Central memory CD4-positive, alpha-beta T cell (primary cell): ENCODE data around the gene GVQW3.

Experiments
- DNase-seq: peaks from one replicate; pipeline ENCODE4 v3.0.0; 2022
- total RNA-seq, 3 experiments: gene quantifications; one replicate each; lab custom pipeline; 2026; lab: John Stamatoyannopoulos, UW

The GVQW3 gene
- total RNA-seq: 4.1 to 11.5 (median 11.0) reads per million in 3 experiments

DNA sequence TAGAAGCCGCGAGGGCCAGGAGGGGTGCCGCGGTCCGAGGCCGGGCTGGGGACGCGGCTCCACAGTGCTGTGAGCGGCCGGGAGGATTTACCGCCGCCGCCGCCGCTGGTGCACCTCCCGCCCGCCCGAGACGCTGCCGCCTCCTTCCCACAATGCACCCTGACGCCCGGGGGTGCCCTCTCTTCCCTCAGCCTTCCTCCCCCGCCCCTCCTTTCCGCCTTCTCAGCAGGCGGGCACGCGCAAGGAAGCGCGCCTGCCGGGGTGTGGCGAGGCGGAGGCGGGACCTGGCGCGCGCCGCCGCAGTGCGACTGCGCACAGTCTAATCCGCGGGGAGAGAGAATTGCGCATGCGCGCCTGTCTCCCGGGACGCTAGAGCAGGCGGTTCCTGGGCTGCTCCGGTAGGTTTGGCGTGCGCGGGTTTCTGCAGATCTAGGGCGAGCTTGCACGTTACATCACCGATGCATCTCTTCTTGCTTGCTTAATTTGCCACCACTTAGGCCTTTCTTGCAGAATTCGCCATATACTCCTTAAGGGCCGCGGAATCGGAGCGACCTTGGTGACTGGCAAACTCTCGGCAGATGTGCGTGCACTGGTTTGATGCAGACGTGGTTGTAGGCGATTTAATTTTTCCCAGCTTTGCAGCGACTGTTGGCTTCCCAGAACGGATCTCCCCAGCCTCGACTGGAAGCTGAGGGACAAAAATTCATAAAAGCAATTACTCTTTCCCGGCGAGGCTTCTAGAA, at the start of gene GVQW3, which contains the start of gene THAP12:
TSS of gene GVQW3 (plus strand) at position 347 of the 743 bp plus-strand sequence. CDS start 506 bp downstream, outside the sequence.
TSS of gene THAP12 (minus strand) at position 156 of the 743 bp plus-strand sequence. CDS start 296 bp downstream, outside the sequence.
- peak; percentile 99 for DNase-seq

DNA sequence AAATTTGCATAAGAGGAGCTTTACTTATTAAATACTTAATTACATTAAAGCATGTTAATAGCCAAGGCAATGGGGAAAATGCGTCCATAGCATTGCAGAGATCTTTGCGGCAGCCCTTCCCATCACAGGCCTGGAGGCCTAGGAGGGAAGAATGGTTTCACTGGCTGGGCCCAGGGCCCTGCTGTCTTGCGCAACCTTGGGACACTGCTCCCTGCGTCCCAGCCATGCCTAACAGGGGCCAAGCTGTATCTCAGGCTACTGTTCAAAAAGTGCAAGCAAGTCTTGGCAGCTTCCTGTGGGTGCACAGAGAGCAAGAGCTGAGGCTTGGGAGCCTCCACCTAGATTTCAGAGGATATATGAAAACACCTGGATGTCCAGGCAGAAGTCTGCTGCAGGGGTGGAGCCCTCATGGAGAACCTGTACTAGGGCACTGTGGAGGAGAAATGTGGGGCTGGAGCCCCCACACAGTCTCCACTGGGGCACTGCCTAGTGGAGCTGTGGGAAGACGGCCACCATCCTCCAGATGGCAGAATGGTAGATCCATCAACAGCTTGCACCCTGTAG, 46.2 kb upstream of the GVQW3 start:
- no peak for DNase-seq

DNA sequence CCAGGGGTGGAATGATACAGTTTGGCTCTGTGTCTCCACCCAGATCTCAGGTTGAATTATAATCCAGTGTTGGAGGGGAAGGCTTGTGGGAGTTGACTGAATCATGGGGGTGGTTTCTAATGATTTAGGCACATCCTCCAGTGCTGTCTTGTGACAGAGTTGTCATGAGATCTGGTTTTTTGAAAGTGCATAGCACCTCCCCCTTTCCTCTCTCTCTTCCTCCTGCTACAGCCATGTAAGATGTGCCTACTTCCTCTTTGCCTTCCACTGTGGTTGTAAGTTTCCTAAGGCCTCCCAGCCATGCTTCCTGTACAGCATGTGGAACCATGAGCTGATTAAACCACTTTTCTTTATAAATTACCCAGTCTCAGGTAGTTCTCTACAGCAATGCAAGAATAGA, 45.3 kb upstream of the GVQW3 start:
- no peak for DNase-seq

DNA sequence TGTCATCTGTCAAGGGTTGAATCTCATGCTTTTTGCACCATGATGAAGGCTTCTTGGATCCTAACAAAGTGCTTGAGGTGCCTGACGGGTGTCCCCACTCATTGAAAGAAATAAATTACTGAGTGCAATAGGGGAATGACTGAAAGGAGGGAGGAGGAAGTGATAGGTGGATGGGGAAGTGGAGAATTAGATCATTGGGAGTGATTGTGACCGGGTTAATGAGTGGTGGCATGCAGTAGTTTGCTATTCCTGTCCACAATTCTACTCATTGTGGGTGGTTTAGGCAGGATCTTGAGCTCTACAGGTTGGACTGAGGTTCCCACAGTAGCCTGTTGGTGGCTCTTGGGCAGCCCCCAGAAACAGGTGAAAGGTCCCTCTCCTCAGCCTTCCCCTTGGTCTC, 44.5 kb upstream of the GVQW3 start:
- no peak for DNase-seq

DNA sequence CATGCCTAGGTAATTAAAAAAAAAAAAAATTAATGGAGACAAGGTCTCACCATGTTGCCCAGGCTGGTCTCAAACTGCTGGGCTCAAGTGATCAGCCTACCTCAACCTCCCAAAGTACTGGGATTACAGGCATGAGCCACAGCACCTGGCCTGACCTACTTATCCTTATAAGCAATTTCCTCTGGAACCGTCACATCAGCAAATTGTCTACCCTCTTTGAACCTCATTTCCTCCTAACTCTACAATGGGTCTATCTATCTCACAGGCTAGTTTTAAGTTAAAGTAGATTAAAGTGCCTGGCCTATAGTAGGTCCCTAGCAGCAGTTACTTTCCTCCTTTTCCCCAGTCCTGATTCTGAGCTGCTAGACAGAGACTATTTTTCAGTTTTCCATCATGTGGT, 43.7 kb upstream of the GVQW3 start:
- DNase-seq: no peak

DNA sequence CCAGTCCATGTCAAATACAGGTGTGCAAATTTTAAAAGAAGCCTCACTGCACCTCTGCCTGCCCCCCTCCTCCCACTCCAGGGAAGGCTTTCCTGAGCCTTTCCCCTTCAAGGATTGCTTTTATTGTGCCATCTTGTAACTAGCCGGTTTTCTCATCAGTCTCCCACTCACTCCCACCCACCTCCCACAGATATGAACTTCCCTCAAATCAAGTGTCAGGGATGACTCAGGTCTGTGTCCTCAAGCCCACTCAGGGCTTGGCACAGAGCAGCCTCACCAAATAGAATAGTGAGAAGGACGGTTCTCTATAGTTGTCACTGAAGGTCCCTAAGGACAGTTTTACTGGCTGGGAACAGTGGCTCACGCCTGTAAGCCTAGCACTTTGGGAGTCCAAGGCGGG, 43.2 kb upstream of the GVQW3 start:
- no peak for DNase-seq

DNA sequence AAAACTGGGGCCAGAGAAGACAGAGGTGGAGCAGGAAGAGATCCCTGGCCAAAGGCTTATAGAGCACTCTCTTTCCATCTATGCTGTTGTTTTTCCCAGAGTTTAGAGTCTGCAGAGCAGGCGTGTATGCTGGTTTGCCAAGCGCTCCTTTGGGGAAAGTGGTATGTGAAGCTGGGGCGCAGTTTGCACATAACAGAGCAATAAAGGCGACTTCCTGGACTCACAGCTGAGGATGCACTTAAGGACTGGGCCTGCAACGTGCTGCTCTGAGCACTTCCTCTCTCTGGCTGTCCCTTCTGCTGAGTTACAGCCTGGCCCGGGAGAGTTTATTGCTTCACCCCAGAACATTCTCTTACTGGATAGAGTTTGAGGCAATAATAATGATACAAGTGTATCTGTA, 41.9 kb upstream of the GVQW3 start:
- no peak for DNase-seq

DNA sequence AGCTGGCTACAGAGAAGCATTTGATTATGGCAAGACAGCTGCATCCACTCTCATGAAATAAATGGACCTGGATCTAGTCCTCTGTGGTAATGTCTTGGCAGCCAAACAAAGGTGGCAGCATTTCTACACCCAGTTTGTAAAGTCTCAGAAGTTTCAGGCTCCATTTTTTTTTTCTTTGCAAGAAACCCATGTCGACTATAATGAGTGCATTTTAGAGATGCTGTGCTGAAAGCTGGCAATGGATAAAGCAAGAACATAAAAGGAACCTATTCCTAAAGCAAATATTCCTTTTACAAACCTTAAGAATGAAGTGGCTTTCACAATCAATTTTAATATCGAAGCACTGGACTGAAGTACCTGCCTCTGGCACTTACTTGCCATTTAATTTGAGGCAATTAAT, 33.7 kb upstream of the GVQW3 start:
- DNase-seq: no peak

DNA sequence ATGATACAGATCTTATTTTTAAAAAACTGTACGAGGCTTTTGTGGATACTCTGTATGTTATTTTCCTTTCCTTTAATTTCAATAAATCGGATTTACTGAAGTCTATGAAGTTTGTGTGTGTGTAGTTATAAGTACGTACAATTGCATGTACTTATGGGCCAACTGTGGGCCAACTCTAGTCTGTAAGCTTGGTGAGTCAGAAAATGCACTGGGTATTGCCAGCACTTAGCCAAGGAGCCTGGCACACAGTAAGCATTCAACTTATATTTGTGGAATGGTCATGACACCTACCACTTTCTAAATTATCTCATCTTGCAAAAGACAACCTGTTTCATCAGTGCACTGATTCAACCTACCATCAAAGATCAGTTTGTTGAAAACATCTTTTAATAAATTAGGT, 32.8 kb upstream of the GVQW3 start:
- DNase-seq: no peak

DNA sequence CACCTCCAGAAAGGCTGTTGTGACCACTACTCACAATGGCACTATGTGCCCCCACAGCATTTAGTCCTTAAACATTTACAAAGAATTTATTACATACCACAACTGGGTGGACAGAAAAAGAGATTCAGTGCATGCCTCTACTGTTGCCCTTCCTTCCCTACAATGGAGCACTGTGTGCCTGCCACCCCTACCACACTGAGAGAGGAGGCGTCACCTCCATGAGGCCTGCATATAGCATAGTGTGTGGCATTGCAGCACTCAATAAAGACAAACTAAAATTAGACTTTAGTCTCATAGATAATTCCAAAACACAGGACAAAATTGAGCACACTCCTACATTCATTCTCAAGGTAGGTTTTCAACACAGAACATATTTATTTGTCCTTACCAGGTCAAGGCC, 26.0 kb upstream of the GVQW3 start:
- no peak for DNase-seq

DNA sequence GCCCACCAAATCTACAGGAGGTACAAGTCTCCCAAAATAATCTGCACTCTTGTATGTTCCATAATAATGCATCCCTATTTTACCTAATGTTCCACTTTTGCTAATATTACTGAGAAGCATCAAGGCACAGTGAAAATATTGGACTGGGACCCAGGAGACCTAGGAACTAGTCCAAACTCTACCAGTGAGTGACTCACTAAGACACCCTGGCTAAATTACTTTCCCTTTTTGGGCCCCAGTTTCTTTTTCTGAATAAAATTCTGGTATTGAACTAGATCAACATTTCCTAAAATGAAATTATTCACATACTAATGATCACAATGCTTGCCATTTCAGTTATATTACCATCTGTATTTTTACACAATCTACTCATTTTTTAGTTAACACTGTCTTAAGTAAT, 19.7 kb upstream of the GVQW3 start:
- no peak for DNase-seq

DNA sequence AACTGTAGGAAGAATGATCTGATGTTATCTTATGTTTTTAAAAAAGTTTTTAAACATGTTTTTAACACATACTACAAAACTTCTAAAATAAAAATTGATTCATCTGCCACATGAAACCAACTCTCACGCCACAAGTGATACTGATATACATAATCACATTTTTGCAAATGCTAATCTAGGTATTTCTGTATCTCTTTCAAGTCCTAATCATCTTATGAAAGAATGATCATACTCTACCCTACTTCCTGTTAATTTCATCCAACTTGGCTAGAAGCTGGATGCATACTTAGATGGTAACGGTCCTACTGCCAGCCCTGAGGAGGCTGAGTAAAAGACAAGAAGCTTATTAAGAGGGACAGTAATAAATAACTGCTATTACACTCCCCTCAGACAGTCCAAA, 19.3 kb upstream of the GVQW3 start:
- no peak for DNase-seq

DNA sequence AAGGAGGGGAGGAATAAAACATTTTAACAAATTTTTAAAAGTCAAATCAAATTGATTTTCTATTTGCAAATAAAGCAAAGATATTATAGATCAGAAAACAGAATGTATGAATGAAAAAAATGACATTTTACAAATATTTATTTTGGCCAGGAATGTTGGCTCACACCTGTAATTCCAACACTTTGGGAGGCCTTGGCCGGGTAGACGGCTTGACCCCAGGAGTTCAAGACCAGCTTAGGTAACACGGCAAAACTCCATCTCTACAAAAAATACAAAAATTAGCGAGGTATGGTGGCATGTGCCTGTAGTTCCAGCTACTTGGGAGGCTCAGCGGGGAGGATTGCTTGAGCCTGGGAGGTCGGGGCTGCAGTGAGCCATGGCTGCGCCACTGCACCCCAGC, 18.4 kb upstream of the GVQW3 start:
- DNase-seq: no peak

DNA sequence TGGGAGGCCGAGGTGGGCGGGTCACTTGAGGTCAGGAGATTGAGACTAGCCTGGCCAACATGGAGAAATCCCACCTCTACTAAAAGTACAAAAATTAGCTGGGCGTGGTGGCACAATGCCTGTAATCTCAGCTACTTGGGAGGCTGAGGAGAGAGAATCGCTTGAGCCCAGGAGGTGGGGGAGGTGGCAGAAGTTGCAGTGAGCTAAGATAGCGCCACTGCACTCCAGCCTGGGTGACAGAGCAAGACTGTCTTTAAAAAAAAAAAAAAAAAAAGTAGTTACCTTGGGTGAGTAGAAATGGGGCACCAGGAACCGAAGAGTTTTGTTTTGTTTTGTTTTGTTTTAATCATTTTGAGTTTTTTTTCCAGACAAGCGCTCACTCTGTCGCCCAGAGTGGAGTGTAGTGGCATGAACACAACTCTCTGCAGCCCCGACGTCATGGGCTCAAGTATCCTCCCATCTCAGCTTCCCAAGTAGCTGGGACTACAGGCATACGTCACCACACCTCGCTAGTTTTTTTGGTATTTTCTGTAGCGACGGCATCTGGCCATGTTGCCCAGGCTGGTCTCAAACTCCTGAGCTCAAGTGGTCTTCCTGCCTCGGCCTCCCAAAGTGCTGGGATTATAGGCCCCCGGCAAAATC, 16.0 kb upstream of the GVQW3 start:
- no peak for DNase-seq

DNA sequence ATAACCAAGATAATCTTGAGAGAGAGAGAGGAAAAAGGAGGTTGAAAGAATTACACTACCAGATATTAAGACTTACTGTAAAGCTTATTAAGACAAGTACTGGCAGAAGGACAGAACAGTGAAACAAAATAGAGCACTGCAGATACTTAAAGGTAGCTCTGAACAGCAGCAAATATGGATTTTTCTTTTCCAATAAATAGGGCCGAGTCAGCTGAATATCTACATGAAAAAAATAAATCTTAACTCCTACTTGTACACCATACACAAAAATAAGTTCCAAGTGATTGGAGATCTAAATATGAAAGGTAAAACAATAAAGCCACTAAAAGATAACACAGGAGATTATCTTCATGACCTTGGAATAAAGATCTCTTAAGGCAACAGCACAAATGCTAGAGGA, 12.6 kb upstream of the GVQW3 start:
- no peak for DNase-seq

DNA sequence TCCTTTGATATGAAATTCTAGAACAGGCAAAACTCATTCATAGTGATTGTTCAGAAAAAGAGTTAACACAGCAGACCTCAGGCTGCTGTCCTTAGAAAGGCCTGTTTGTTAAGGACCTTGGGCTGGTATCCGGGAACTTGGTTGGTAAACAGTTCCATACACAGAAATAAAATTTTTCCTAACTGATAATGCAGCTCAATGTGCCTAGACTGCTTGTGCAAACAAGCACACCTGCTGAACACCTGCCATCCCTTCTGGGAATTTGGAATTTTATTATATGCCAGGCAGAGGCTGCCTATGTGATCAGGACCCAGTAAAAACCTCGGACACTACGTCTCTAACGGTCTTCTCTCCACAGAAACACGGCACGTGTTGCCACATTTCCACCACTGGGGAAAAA, 11.7 kb upstream of the GVQW3 start:
- no peak for DNase-seq

DNA sequence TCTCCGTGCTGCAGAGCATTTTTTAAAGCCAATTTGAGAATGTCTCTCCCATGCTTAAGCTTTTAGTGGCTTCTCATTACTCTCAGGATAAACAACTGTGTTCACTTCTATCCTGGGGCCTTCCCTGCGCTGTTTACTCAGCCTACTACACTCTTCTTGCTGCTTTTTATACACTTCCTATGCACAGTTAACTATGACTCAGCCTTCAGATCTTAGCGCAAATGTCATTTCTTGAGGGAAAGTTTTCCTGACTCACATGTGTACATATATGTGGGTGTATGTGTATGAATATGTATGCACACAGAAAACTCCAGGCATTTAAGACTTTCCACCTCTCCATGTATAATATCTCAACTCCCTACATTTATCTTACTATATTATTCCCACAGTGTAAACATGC, 10.0 kb upstream of the GVQW3 start:
- no peak for DNase-seq

DNA sequence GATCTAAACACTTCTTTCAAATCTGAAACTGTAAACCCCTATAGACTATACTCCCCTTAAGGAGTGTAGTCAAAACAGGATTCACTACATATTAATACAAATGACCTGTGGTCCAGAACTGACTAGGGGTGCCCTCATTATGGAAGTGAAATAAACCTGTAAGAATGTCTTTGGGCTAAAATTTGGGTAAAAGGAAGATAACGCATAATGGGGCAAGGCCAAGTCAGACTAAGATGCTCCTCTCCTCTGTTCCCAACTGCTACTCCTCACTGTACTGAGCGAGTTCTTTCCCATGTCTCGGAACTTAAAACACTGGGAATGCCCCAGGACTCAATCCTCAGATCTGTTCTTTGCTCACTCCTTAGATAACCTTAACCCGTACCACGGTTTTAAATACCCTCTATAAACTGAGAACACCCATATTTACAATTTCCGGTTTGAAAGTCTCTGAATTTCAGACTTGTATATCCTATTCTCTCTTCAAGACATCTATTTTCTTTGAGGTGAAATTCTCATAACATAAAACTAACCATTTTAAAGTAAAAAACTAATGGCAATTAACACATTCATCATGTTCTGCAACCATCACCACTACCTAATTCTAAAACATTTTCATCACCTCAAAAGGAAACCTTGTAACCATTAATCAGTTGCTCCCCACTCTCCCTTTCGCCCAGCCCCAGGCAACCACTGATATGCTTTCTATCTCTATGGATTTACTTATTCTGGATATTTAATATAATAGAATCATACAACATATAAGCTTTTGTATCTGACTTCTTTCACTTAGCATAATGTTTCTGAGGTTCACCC, 4.2 kb upstream of the GVQW3 start:
- DNase-seq: no peak

DNA sequence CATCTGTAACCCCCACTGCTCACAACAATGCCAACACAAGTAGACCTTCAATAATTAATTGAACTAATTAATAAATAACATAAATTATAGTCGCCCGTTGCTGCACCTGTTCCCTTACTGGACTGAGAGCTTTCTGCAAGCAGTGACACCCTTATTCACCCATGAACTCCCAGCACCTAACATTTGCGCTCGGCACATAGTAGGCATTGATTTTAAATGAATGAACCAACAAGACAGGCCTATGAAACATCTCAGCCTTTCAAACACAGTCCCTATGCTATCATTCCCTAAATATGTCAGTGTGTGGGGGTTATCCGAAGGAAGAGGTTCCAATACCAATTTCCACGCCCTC, 1.3 kb upstream of the GVQW3 start:
- no peak for DNase-seq

DNA sequence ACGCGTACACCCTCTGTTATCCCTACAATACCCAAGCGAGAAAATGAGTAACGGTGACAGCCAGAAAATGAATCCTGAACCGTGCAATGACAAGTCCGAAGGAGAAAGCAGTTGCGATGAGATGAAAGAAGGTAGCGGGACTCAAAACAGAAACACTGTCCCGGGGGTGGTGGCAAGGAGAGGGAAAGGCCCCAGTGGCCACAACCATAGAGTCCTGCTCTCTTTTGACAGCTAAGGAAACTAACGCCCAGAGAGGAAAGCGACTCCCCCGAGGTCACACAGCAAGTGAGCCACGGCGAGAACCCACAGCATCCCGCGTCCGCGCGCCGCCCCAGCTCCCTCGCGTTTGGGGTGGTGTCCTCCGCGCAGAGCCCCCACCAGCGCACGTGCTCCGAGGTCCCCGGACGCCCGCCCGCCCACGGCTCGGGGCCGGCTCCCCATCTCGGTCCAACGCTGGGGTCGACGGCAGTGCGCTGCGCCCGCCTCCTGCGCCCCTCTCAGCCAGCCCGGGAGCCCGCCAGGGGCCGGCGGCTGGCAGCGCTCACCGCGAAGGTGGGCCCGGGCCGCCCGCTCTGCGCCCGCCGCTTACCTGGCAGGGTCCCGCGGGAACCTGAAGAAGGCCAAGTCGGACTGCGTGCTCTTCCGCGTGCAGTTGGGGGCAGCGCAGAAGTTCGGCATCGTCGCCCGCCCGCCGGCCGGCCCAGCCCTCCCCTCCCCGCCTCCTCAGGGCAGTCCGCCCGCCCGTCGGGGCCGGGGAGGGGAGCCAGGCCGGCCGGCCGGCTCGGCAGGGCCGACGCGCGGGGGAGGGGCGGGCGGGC, 755 bp upstream of the GVQW3 start:
- DNase-seq: peak; percentile 36

DNA sequence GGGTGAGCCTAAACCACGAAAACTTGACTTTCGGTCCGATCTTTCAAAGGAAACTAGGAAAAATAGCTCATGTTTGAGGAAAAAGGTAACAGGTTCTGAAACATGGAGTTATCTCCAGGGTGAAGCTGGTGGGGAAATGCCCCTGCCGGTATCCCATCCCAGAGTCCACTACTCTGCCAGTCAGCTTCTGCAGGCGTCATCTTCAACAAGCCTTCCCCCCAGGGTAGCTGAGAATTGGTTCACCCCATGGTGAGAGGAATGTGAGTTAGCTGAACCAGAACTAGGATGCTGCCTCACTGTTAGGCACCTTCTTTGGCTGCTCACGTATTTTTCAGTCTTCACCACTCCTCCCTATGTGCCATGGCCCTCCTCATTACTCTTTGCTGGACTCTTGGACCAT, 1.1 kb downstream of the GVQW3 start:
- DNase-seq: no peak

DNA sequence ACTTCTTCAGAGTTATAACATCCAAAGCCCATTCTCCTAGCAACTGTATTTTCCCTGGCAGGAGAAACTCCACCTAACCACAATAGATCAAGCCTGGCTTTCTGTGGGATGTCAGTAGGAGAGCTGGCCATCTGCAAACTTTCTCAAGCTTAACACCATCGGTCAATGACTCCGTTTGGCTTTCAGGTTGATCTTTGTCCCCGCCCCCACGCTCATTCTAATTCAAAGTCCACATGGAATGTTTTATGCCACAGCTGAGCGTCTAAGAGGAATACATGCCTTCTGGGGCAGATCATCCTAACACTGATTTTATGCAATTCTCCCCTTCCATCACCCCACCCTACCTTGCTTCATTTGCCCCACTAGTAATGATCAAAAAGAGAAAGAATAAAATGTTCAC, 4.8 kb downstream of the GVQW3 start:
- DNase-seq: no peak

DNA sequence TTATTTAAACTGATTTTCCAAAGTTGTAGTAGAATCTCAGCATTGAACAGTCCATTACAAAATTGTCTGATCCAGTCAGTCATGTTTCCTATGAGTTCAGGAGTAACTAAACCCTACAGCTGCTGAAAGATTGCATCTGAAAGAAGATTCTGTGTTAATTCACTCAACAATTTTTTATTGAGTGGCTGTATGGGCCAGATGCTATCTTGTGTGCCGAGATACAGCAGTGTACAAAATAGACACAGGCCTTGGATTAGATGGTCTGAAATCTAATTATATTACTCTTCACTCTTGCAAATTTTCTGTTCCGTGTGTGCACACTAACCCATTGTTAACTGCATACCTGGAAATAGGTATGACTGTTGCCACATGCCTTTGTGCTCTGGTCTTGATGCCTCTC, 7.3 kb downstream of the GVQW3 start:
- DNase-seq: no peak
